Esophagus squamous epithelium (tissue), 5 donors: ENCODE measurements around the gene LMO2. TPM values are rescaled to one million over a fixed set of nuclear protein-coding genes. Genes with fewer than 3 reads are reported as not detected.

Source experiments
- DNase-seq: peaks from one replicate; lab custom pipeline; 2025; lab: John Stamatoyannopoulos, UW
- H3K27ac ChIP-seq, 4 donors: fragments of 200-600 bp; sonication (generic); one replicate each; pipeline ENCODE4 v1.5.1; 2016 to 2019; ENCODE audit warnings: mild to moderate bottlenecking in 1 of 4
- H3K27me3 ChIP-seq, 4 donors: fragments of 200-600 bp; sonication (generic); 1 replicate in 3 of 4; 2 replicates in 1 of 4; pipeline versions ENCODE4 v1.5.1 to v1.6.0; 2017 to 2021; ENCODE audit warnings: antibody characterized with exemption in 1 of 4
- H3K36me3 ChIP-seq, 3 donors: fragments of 200-600 bp; sonication (generic); one replicate each; pipeline ENCODE4 v1.5.1; 2016 to 2019
- H3K4me1 ChIP-seq, 3 donors: fragments of 200-600 bp; sonication (generic); one replicate each; pipeline ENCODE4 v1.5.1; 2017 to 2019
- H3K4me3 ChIP-seq, 4 donors: fragments of 200-600 bp; sonication (generic); 1 replicate in 3 of 4; 2 replicates in 1 of 4; pipeline ENCODE4 v1.5.1; 2016 to 2019; ENCODE audit warnings: mild to moderate bottlenecking in 2 of 4, moderate library complexity in 1 of 4
- H3K9me3 ChIP-seq, 3 donors: fragments of 200-600 bp; sonication (generic); one replicate each; pipeline ENCODE4 v1.5.1; 2016 to 2019
- CTCF ChIP-seq, 6 experiments: fragments of 450-650 bp in 4 of 6; fragments of 200-600 bp in 2 of 6; sonication (generic) in 2 of 6; IDR thresholded peaks; one replicate each; pipeline ENCODE4 v1.5.1; 2016 to 2019; ENCODE audit warnings: antibody characterized with exemption in 6 of 6, mild to moderate bottlenecking in 4 of 6, moderate library complexity in 4 of 6
- POLR2A ChIP-seq, 4 donors: fragments of 450-650 bp; IDR thresholded peaks; one replicate each; pipeline ENCODE4 v1.6.1; 2017; ENCODE audit warnings: antibody characterized with exemption in 4 of 4, mild to moderate bottlenecking in 4 of 4, moderate library complexity in 3 of 4
- WGBS, 2 donors: methylation state at CpG; one replicate each; pipeline ENCODE4 v1.1.5; 2018; 5-methylcytosine and 5-hydroxymethylcytosine counted together
- intact Hi-C: fragments of 100-400 bp; cut with DNase I; formaldehyde crosslinking; loops from one replicate; pipeline ENCODE4 v1.15.0; 2022
- total RNA-seq, 4 donors: library from RNA; depleted of rRNA; stranded (reverse); fragments of >200 nt; gene quantifications; one replicate each; pipeline ENCODE4 v1.1.0, GENCODE V29; 2016
- donor health status: DM: yes; HTN: yes; CAD: no.

LMO2 gene
- total RNA-seq, 4 donors from 2014 or later: 7.0 to 18.9 (median 13.3) TPM

GRCh38 chr11:33916736-33917135 lies 24.9 kb upstream of the LMO2 start:
- peaks cover 0 to 11% (median 4%) of the 10 kb centered on the region in 3 donors for H3K4me1 ChIP-seq
- TF ChIP-seq CTCF (IDR thresholded peaks at IDR 0.05) (no peak), POLR2A (IDR thresholded peaks at IDR 0.05) (no peak)
- peaks cover 0 to 6% (median 0%) of the 10 kb centered on the region in 3 donors for H3K9me3 ChIP-seq
- no peak overlapping the region for H3K27ac ChIP-seq
- no peak for DNase-seq
- intact Hi-C loops: no loop called here
- no peak overlapping the region for H3K4me3 ChIP-seq
- H3K27me3 ChIP-seq: peaks cover 0 to 32% (median 0%) of the 10 kb centered on the region in 4 donors
- H3K36me3 ChIP-seq: no peaks in the 10 kb centered on the region

GRCh38 chr11:33915526-33915925 lies 23.6 kb upstream of the LMO2 start:
- H3K27ac ChIP-seq: no peak overlapping the region
- H3K36me3 ChIP-seq: no peaks in the 10 kb centered on the region
- TF ChIP-seq CTCF (IDR thresholded peaks at IDR 0.05) (no peak), POLR2A (IDR thresholded peaks at IDR 0.05) (no peak)
- peaks cover 0 to 16% (median 6%) of the 10 kb centered on the region in 3 donors for H3K4me1 ChIP-seq
- no peak overlapping the region for H3K4me3 ChIP-seq
- intact Hi-C loops: no loop called here
- no peak for DNase-seq
- H3K9me3 ChIP-seq: peaks cover 0 to 6% (median 0%) of the 10 kb centered on the region in 3 donors
- 84 to 86% methylated on average over 4 of the region's 5 CpGs for WGBS, 2 donors
- peaks cover 0 to 27% (median 0%) of the 10 kb centered on the region in 4 donors for H3K27me3 ChIP-seq

DNA sequence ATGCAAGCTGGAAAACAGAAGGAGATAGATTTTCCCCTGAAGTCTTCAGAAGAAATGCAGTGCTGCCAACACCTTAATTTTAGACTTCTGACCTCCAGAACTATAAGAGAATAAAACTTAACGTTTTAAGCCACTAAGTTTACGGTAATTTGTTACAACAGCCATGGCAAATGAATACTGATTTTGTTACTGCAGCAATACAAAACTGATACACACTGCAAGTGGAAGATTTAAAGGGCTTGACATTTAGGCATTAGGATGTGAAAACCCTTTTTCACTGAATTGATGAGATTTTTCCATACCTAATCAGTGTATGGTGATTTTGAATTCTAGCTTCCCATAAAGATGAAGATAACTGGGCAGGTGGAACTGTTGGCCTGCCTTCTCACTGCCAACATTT lies 22.1 kb upstream of the LMO2 start:
- H3K27me3 ChIP-seq: peaks cover 0 to 20% (median 0%) of the 10 kb centered on the region in 4 donors
- no peak for TF ChIP-seq POLR2A (IDR thresholded peaks at IDR 0.05)
- no peak for TF ChIP-seq CTCF (IDR thresholded peaks at IDR 0.05)
- intact Hi-C loops: no loop called here

GRCh38 chr11:33912405-33913361 lies 20.8 kb upstream of the LMO2 start:
- no peaks in the 10 kb centered on the region for H3K36me3 ChIP-seq
- no peak for DNase-seq
- H3K27ac ChIP-seq: peak overlapping the region in 3 of 4 donors; percentile 21 to 77 (median 30)
- no peak overlapping the region for H3K4me3 ChIP-seq
- intact Hi-C loops: no loop called here
- H3K4me1 ChIP-seq: peaks cover 0 to 23% (median 6%) of the 10 kb centered on the region in 3 donors
- H3K9me3 ChIP-seq: peaks cover 0 to 6% (median 0%) of the 10 kb centered on the region in 3 donors
- whole genome bisulfite sequencing, 2 donors: 35 to 47% methylated on average over 11 to 12 of the region's 12 CpGs
- peaks cover 0 to 17% (median 0%) of the 10 kb centered on the region in 4 donors for H3K27me3 ChIP-seq
- no peak for TF ChIP-seq CTCF (IDR thresholded peaks at IDR 0.05)
- no peak for TF ChIP-seq POLR2A (IDR thresholded peaks at IDR 0.05)

More for the DNA sequence above, 22.1 kb upstream of the LMO2 start:
- Histone ChIP-seq H3K36me3 (no peaks in the 10 kb centered on the region), H3K4me1 (peaks cover 0 to 23% (median 6%) of the 10 kb centered on the region in 3 donors), H3K4me3 (no peak overlapping the region), H3K27ac (no peak overlapping the region), H3K9me3 (peaks cover 0 to 6% (median 0%) of the 10 kb centered on the region in 3 donors)
- 82 to 90% methylated on average over 2 of the region's 2 CpGs for WGBS, 2 donors
- DNase-seq: no peak

GRCh38 chr11:33910958-33911339 lies 19.1 kb upstream of the LMO2 start:
- Histone ChIP-seq H3K36me3 (no peaks in the 10 kb centered on the region), H3K4me3 (no peak overlapping the region), H3K27ac (no peak overlapping the region), H3K9me3 (peaks cover 0 to 6% (median 0%) of the 10 kb centered on the region in 3 donors), H3K27me3 (peaks cover 0 to 14% (median 0%) of the 10 kb centered on the region in 4 donors), H3K4me1 (peaks cover 0 to 23% (median 6%) of the 10 kb centered on the region in 3 donors)
- intact Hi-C loops: no loop called here
- DNase-seq: no peak
- TF ChIP-seq POLR2A (IDR thresholded peaks at IDR 0.05): no peak
- TF ChIP-seq CTCF (IDR thresholded peaks at IDR 0.05): no peak
